ENCODE data around the gene UNC13A.

Gene UNC13A

GRCh38 chr19:17679526-17680229, 8.5 kb downstream of the UNC13A start:
- Histone ChIP-seq H3K9me3 (ENCODE audit: control insufficient read depth, low read length) (no peaks in the 10 kb centered on the region), H3K36me3 (ENCODE audit: control insufficient read depth, insufficient read depth, low read length) (no peaks in the 10 kb centered on the region), H3K27me3 (ENCODE audit: control insufficient read depth, insufficient read depth, low read length) (peaks cover 22% of the 10 kb centered on the region), H3K4me3 (ENCODE audit: low read length) (no peak overlapping the region), H3K9ac (ENCODE audit: low read length) (no peak overlapping the region), H3K4me1 (ENCODE audit: control insufficient read depth, insufficient read depth, low read length) (peaks cover 5% of the 10 kb centered on the region)

- Histone ChIP-seq H3K9me3 (ENCODE audit: control insufficient read depth, low read length) (no peaks in the 10 kb centered on the region), H3K36me3 (ENCODE audit: control insufficient read depth, insufficient read depth, low read length) (no peaks in the 10 kb centered on the region), H3K27me3 (ENCODE audit: control insufficient read depth, insufficient read depth, low read length) (peaks cover 22% of the 10 kb centered on the region), H3K9ac (ENCODE audit: low read length) (no peak overlapping the region), H3K4me3 (ENCODE audit: low read length) (no peak overlapping the region), H3K4me1 (ENCODE audit: control insufficient read depth, insufficient read depth, low read length) (peaks cover 5% of the 10 kb centered on the region)
Measured at GRCh38 chr19:17678836-17679235, 9.3 kb downstream of the UNC13A start.

- Histone ChIP-seq H3K9me3 (ENCODE audit: control insufficient read depth, low read length) (no peaks in the 10 kb centered on the region), H3K27me3 (ENCODE audit: control insufficient read depth, insufficient read depth, low read length) (peaks cover 22% of the 10 kb centered on the region), H3K4me3 (ENCODE audit: low read length) (no peak overlapping the region), H3K4me1 (ENCODE audit: control insufficient read depth, insufficient read depth, low read length) (peaks cover 5% of the 10 kb centered on the region), H3K9ac (ENCODE audit: low read length) (no peak overlapping the region), H3K36me3 (ENCODE audit: control insufficient read depth, insufficient read depth, low read length) (no peaks in the 10 kb centered on the region)
Measured at GRCh38 chr19:17677002-17677401, 11.2 kb downstream of the UNC13A start.

- Histone ChIP-seq H3K9ac (ENCODE audit: low read length) (no peak overlapping the region), H3K27me3 (ENCODE audit: control insufficient read depth, insufficient read depth, low read length) (peaks cover 20% of the 10 kb centered on the region), H3K4me3 (ENCODE audit: low read length) (no peak overlapping the region), H3K4me1 (ENCODE audit: control insufficient read depth, insufficient read depth, low read length) (peaks cover 5% of the 10 kb centered on the region), H3K36me3 (ENCODE audit: control insufficient read depth, insufficient read depth, low read length) (no peaks in the 10 kb centered on the region), H3K9me3 (ENCODE audit: control insufficient read depth, low read length) (no peaks in the 10 kb centered on the region)
Measured at GRCh38 chr19:17676295-17676694, 11.9 kb downstream of the UNC13A start.

GRCh38 chr19:17673937-17674799, 14.0 kb downstream of the UNC13A start:
- Histone ChIP-seq H3K36me3 (ENCODE audit: control insufficient read depth, insufficient read depth, low read length) (no peaks in the 10 kb centered on the region), H3K9ac (ENCODE audit: low read length) (no peak overlapping the region), H3K4me3 (ENCODE audit: low read length) (no peak overlapping the region), H3K9me3 (ENCODE audit: control insufficient read depth, low read length) (no peaks in the 10 kb centered on the region), H3K4me1 (ENCODE audit: control insufficient read depth, insufficient read depth, low read length) (no peaks in the 10 kb centered on the region), H3K27me3 (ENCODE audit: control insufficient read depth, insufficient read depth, low read length) (peaks cover 6% of the 10 kb centered on the region)

- Histone ChIP-seq H3K9ac (ENCODE audit: low read length) (no peak overlapping the region), H3K9me3 (ENCODE audit: control insufficient read depth, low read length) (no peaks in the 10 kb centered on the region), H3K4me3 (ENCODE audit: low read length) (no peak overlapping the region), H3K4me1 (ENCODE audit: control insufficient read depth, insufficient read depth, low read length) (no peaks in the 10 kb centered on the region), H3K36me3 (ENCODE audit: control insufficient read depth, insufficient read depth, low read length) (no peaks in the 10 kb centered on the region), H3K27me3 (ENCODE audit: control insufficient read depth, insufficient read depth, low read length) (peaks cover 6% of the 10 kb centered on the region)
Measured at GRCh38 chr19:17671906-17672305, 16.2 kb downstream of the UNC13A start.

- Histone ChIP-seq H3K4me3 (ENCODE audit: low read length) (no peak overlapping the region), H3K27me3 (ENCODE audit: control insufficient read depth, insufficient read depth, low read length) (no peaks in the 10 kb centered on the region), H3K36me3 (ENCODE audit: control insufficient read depth, insufficient read depth, low read length) (no peaks in the 10 kb centered on the region)
Measured at GRCh38 chr19:17669419-17669818, 18.7 kb downstream of the UNC13A start.

GRCh38 chr19:17665058-17665457, 23.1 kb downstream of the UNC13A start:
- Histone ChIP-seq H3K4me3 (ENCODE audit: low read length) (no peak overlapping the region), H3K9ac (ENCODE audit: low read length) (no peak overlapping the region), H3K4me1 (ENCODE audit: control insufficient read depth, insufficient read depth, low read length) (no peaks in the 10 kb centered on the region), H3K27me3 (ENCODE audit: control insufficient read depth, insufficient read depth, low read length) (no peaks in the 10 kb centered on the region), H3K36me3 (ENCODE audit: control insufficient read depth, insufficient read depth, low read length) (no peaks in the 10 kb centered on the region), H3K9me3 (ENCODE audit: control insufficient read depth, low read length) (no peaks in the 10 kb centered on the region)

More at GRCh38 chr19:17669419-17669818, 18.7 kb downstream of the UNC13A start:
- Histone ChIP-seq H3K4me1 (ENCODE audit: control insufficient read depth, insufficient read depth, low read length) (no peaks in the 10 kb centered on the region), H3K9ac (ENCODE audit: low read length) (no peak overlapping the region), H3K9me3 (ENCODE audit: control insufficient read depth, low read length) (no peaks in the 10 kb centered on the region)

- Histone ChIP-seq H3K27me3 (ENCODE audit: control insufficient read depth, insufficient read depth, low read length) (no peaks in the 10 kb centered on the region), H3K4me1 (ENCODE audit: control insufficient read depth, insufficient read depth, low read length) (no peaks in the 10 kb centered on the region), H3K9me3 (ENCODE audit: control insufficient read depth, low read length) (no peaks in the 10 kb centered on the region), H3K9ac (ENCODE audit: low read length) (no peak overlapping the region), H3K36me3 (ENCODE audit: control insufficient read depth, insufficient read depth, low read length) (no peaks in the 10 kb centered on the region), H3K4me3 (ENCODE audit: low read length) (no peak overlapping the region)
Measured at GRCh38 chr19:17659996-17660395, 28.2 kb downstream of the UNC13A start.

- Histone ChIP-seq H3K9me3 (ENCODE audit: control insufficient read depth, low read length) (no peaks in the 10 kb centered on the region), H3K9ac (ENCODE audit: low read length) (no peak overlapping the region), H3K4me3 (ENCODE audit: low read length) (no peak overlapping the region), H3K4me1 (ENCODE audit: control insufficient read depth, insufficient read depth, low read length) (no peaks in the 10 kb centered on the region), H3K27me3 (ENCODE audit: control insufficient read depth, insufficient read depth, low read length) (no peaks in the 10 kb centered on the region), H3K36me3 (ENCODE audit: control insufficient read depth, insufficient read depth, low read length) (no peaks in the 10 kb centered on the region)
Measured at GRCh38 chr19:17658666-17659065, 29.5 kb downstream of the UNC13A start.

GRCh38 chr19:17658240-17658639, 29.9 kb downstream of the UNC13A start:
- Histone ChIP-seq H3K4me1 (ENCODE audit: control insufficient read depth, insufficient read depth, low read length) (no peaks in the 10 kb centered on the region), H3K27me3 (ENCODE audit: control insufficient read depth, insufficient read depth, low read length) (no peaks in the 10 kb centered on the region), H3K9ac (ENCODE audit: low read length) (no peak overlapping the region), H3K36me3 (ENCODE audit: control insufficient read depth, insufficient read depth, low read length) (no peaks in the 10 kb centered on the region), H3K9me3 (ENCODE audit: control insufficient read depth, low read length) (no peaks in the 10 kb centered on the region), H3K4me3 (ENCODE audit: low read length) (no peak overlapping the region)

GRCh38 chr19:17656970-17657369, 31.2 kb downstream of the UNC13A start:
- no peak overlapping the region for H3K9ac ChIP-seq (ENCODE audit: low read length)
- H3K4me3 ChIP-seq (ENCODE audit: low read length) = no peak overlapping the region
- no peaks in the 10 kb centered on the region for H3K4me1 ChIP-seq (ENCODE audit: control insufficient read depth, insufficient read depth, low read length)
- no peaks in the 10 kb centered on the region for H3K9me3 ChIP-seq (ENCODE audit: control insufficient read depth, low read length)
- H3K27me3 ChIP-seq (ENCODE audit: control insufficient read depth, insufficient read depth, low read length) = no peaks in the 10 kb centered on the region
- no peaks in the 10 kb centered on the region for H3K36me3 ChIP-seq (ENCODE audit: control insufficient read depth, insufficient read depth, low read length)
